K562 (cell line): ENCODE measurements around the gene SLC9B2. TPM values are rescaled to one million over a fixed set of nuclear protein-coding genes. Genes with fewer than 3 reads are reported as not detected.

Experiments
- DMBX1 ChIP-seq: fragments of 250-450 bp; sonication (Bioruptor Pico); IDR thresholded peaks from 2 replicates; pipeline ENCODE4 v1.8.0; 2022; ENCODE audit warnings: inconsistent platforms, mild to moderate bottlenecking, moderate library complexity, borderline replicate concordance
- MYC ChIP-seq, 2 experiments: fragments of 250-450 bp in 1 of 2; sonication (Bioruptor Pico) in 1 of 2; IDR thresholded peaks; 2 replicates each; pipeline versions ENCODE4 v1.5.1 to v1.6.1; 2012 to 2021; ENCODE audit warnings: low read depth in 2 of 2, borderline replicate concordance in 1 of 2, improper control_type of control experiment in 1 of 2, low read length in 1 of 2, mild to moderate bottlenecking in 1 of 2, moderate library complexity in 1 of 2
- TBP ChIP-seq: optimal IDR thresholded peaks from 2 replicates; pipeline ENCODE3; 2011; ENCODE audit warnings: low read depth, low read length, improper control_type of control experiment
- ZNF449 ChIP-seq: fragments of 250-450 bp; sonication (Bioruptor Pico); IDR thresholded peaks from 2 replicates; pipeline ENCODE4 v1.8.0; 2022; ENCODE audit warnings: moderate library complexity, mild to moderate bottlenecking, inconsistent platforms
- polyA plus RNA-seq, 8 experiments: library from polyadenylated mRNA; depleted of rRNA in 4 of 8; stranded (reverse) in 5 of 8; unstranded in 3 of 8; fragments of >200 nt; fragmentation: Nextera tagmentation in 2 of 8; fragmentation: Illumina TruSeq in 1 of 8; extraction: Ambion mirVana in 2 of 8; extraction: Trizol in 1 of 8; gene quantifications; 2 replicates each; pipeline versions ENCODE4 v1.2.1 to v1.2.3, GENCODE V29; 2011 to 2014; ENCODE audit warnings: inconsistent platforms in 1 of 8, missing spikeins in 1 of 8
- total RNA-seq, 7 experiments: library from RNA; depleted of rRNA in 6 of 7; stranded (reverse); fragments of >200 nt in 6 of 7; fragmentation: Illumina TruSeq in 2 of 7; extraction: Trizol in 2 of 7; gene quantifications; 2 replicates each; pipeline versions ENCODE4 v1.2.1 to v1.2.3, GENCODE V29; 2011 to 2021; ENCODE audit warnings: low replicate concordance in 1 of 7
- TF ChIP-seq, protein P1 (sequence below): fragments of 450-650 bp; IDR thresholded peaks from 2 replicates; pipeline ENCODE4 v1.6.1; 2016; ENCODE audit warnings: low read depth

The SLC9B2 gene
- total and polyA plus RNA-seq, 9 of the 15 experiments (the other 6 are each of a cell fraction or from before 2014, with no cell fraction given): 6.6 to 14.6 (median 11.4) TPM

- TF ChIP-seq, protein P1, sequence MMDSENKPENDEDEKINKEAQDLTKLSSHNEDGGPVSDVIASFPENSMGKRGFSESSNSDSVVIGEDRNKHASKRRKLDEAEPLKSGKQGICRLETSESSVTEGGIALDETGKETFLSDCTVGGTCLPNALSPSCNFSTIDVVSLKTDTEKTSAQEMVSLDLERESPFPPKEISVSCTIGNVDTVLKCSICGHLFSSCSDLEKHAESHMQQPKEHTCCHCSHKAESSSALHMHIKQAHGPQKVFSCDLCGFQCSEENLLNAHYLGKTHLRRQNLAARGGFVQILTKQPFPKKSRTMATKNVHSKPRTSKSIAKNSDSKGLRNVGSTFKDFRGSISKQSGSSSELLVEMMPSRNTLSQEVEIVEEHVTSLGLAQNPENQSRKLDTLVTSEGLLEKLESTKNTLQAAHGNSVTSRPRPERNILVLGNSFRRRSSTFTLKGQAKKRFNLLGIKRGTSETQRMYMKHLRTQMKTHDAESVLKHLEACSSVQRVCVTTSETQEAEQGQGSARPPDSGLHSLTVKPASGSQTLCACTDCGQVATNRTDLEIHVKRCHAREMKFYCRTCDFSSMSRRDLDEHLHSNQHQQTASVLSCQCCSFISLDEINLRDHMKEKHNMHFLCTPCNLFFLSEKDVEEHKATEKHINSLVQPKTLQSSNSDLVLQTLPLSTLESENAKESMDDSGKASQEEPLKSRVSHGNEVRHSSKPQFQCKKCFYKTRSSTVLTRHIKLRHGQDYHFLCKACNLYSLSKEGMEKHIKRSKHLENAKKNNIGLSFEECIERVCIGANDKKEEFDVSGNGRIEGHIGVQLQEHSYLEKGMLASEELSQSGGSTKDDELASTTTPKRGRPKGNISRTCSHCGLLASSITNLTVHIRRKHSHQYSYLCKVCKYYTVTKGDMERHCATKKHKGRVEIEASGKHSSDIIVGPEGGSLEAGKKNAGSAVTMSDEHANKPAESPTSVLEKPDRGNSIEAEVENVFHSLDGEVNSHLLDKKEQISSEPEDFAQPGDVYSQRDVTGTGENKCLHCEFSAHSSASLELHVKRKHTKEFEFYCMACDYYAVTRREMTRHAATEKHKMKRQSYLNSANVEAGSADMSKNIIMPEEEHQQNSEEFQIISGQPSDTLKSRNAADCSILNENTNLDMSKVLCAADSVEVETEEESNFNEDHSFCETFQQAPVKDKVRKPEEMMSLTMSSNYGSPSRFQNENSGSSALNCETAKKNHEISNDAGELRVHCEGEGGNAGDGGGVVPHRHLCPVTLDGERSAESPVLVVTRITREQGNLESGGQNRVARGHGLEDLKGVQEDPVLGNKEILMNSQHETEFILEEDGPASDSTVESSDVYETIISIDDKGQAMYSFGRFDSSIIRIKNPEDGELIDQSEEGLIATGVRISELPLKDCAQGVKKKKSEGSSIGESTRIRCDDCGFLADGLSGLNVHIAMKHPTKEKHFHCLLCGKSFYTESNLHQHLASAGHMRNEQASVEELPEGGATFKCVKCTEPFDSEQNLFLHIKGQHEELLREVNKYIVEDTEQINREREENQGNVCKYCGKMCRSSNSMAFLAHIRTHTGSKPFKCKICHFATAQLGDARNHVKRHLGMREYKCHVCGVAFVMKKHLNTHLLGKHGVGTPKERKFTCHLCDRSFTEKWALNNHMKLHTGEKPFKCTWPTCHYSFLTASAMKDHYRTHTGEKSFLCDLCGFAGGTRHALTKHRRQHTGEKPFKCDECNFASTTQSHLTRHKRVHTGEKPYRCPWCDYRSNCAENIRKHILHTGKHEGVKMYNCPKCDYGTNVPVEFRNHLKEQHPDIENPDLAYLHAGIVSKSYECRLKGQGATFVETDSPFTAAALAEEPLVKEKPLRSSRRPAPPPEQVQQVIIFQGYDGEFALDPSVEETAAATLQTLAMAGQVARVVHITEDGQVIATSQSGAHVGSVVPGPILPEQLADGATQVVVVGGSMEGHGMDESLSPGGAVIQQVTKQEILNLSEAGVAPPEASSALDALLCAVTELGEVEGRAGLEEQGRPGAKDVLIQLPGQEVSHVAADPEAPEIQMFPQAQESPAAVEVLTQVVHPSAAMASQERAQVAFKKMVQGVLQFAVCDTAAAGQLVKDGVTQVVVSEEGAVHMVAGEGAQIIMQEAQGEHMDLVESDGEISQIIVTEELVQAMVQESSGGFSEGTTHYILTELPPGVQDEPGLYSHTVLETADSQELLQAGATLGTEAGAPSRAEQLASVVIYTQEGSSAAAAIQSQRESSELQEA: no peak
- TF ChIP-seq ZNF449 (no peak), MYC (IDR thresholded peaks at IDR 0.05; ENCODE audit: low read depth, low read length) (no peak), MYC (CRISPR knock-in tag; IDR thresholded peaks at IDR 0.05; ENCODE audit: borderline replicate concordance, low read depth) (no peak), DMBX1 (CRISPR knock-in tag) (no peak), TBP (no peak)
Observed at GRCh38 chr4:103111598-103111997, 35.0 kb upstream of the SLC9B2 start (continued).
